SJSA1 (cell line): ENCODE data around the gene LCNL1. TPM values are rescaled to one million over a fixed set of nuclear protein-coding genes. Genes with fewer than 3 reads are reported as not detected.

Source experiments
- DNase-seq, 2 experiments: peaks; one replicate each; pipeline ENCODE4 v3.0.0-alpha.2; 2015 to 2020; ENCODE audit warnings: low spot score in 2 of 2, low read depth in 1 of 2
- H3K27ac ChIP-seq: fragments of 250-450 bp; sonication (Bioruptor Pico); 2 replicates; pipeline ENCODE4 v1.5.1; 2020; ENCODE audit warnings: mild to moderate bottlenecking, moderate library complexity
- H3K27me3 ChIP-seq: fragments of 250-450 bp; sonication (Bioruptor Pico); replicated peaks from 2 replicates; pipeline ENCODE4 v1.5.1; 2020; ENCODE audit warnings: mild to moderate bottlenecking, moderate library complexity
- H3K36me3 ChIP-seq: fragments of 250-450 bp; sonication (Bioruptor Pico); 2 replicates; pipeline ENCODE4 v1.5.1; 2020; ENCODE audit warnings: mild to moderate bottlenecking
- H3K4me1 ChIP-seq: fragments of 250-450 bp; sonication (Bioruptor Pico); replicated peaks from 2 replicates; pipeline ENCODE4 v1.6.1; 2021; ENCODE audit warnings: mild to moderate bottlenecking
- H3K4me3 ChIP-seq: fragments of 250-450 bp; sonication (Bioruptor Pico); 2 replicates; pipeline ENCODE4 v1.5.1; 2020; ENCODE audit warnings: mild to moderate bottlenecking
- H3K9me3 ChIP-seq: fragments of 250-450 bp; sonication (Bioruptor Pico); replicated peaks from 2 replicates; pipeline ENCODE4 v1.5.1; 2020; ENCODE audit warnings: mild to moderate bottlenecking
- total RNA-seq: library from RNA; depleted of rRNA; stranded (reverse); fragments of >200 nt; shearing (Covaris generic); gene quantifications from 2 replicates; pipeline ENCODE4 v1.2.3, GENCODE V29; 2014; rRNA removed

LCNL1 gene
- not detected in 2 replicates for total RNA-seq

DNA sequence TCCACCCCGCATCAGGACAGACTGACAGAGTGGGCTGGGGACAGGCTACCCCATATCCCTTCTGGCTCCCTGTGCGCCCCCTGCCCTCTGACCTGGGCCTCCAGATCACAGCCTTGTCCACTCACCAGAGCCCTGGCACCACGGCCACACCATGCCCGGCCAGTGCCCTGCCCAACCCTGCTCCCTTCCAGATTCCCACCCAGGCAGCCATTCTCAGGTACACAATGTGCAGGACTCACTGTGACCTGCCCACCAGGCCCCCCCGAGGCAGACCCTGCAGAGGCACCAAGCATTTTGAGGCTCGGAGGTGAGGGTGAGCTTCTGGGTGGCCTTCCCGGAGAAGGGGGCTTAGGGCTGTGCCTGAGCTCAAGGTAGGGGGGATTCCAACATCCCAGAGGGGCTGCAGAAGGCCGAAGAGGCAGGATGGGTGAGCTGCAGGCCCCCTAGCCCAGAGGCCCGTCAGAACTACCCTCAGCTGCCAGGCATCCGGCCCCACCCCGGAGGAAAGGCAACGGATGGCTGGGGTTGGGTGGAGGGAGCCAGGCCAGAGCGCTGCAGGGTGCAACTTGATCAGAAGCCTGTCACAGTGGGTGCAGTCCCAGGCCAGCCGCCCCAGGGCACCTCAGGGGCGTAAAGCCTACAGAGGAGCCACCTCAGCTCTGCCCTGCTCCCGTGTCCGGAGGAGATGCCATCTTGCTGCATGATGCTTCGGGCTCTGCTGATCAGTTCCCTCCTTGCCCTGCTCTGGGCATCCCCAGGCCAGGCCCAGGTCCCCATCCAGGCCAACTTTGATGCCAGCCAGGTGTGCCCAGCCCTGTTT lies at the start of gene LCNL1:
Gene LCNL1 (plus strand): TSS at position 762 of the 820 bp plus-strand sequence. CDS start 594 bp downstream, outside the sequence.
- Histone ChIP-seq H3K27ac (peak within 1 kb of the TSS; percentile 33), H3K4me1 (peaks cover 24% of the 10 kb centered on the region)

DNA sequence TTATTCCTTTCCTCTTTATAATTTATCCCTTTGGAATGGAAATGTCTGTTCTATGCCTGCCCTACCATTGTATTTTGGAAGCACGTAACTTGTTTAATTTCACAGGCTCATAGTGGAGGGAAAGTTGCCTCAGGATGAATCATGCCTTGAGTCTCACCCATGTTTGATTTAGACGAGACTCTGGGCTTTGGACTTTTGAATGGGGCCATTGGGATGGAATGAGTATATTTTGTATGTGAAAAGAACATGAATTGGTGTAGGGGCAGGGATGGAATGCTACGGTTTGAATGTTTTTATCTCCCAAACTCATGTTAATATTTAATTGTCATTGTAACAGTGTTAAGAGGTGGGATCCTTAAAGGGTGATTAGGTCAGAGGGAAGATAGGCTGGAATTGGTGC lies 48.5 kb upstream of the LCNL1 start:
- H3K27ac ChIP-seq = no peak overlapping the region
- no peaks in the 10 kb centered on the region for H3K9me3 ChIP-seq
- peaks cover 18% of the 10 kb centered on the region for H3K36me3 ChIP-seq
- H3K4me3 ChIP-seq = no peak overlapping the region
- H3K4me1 ChIP-seq = no peaks in the 10 kb centered on the region
- DNase-seq = no peak
- no peaks in the 10 kb centered on the region for H3K27me3 ChIP-seq

More for the DNA sequence above, at the start of gene LCNL1:
- Histone ChIP-seq H3K36me3 (no peaks in the 10 kb centered on the region), H3K9me3 (no peaks in the 10 kb centered on the region), H3K4me3 (no peak within 1 kb of the TSS), H3K27me3 (peaks cover 5% of the 10 kb centered on the region)
- no peak for DNase-seq

DNA sequence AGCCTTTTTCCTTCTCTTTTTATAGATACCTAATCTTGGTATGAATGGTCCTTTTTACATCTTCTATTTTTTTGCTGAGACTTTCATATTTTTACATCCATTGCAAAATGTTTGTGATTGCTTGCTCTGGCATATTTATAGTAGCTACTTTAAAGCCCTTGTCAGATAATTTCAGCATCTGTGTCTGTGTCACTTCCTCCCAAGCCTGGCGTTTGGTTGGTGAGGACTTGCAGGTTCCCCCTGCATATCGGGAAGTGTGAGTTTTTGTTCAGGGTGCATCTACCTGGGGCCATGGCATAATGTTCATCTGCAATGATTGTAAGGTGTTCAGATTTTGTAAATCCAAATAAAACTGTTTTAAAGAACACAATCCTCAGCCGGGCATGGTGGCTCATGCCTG lies 47.1 kb upstream of the LCNL1 start:
- no peak overlapping the region for H3K27ac ChIP-seq
- no peak overlapping the region for H3K4me3 ChIP-seq
- peaks cover 32% of the 10 kb centered on the region for H3K36me3 ChIP-seq
- no peaks in the 10 kb centered on the region for H3K9me3 ChIP-seq
- no peaks in the 10 kb centered on the region for H3K4me1 ChIP-seq
- H3K27me3 ChIP-seq = no peaks in the 10 kb centered on the region
- DNase-seq = no peak

DNA sequence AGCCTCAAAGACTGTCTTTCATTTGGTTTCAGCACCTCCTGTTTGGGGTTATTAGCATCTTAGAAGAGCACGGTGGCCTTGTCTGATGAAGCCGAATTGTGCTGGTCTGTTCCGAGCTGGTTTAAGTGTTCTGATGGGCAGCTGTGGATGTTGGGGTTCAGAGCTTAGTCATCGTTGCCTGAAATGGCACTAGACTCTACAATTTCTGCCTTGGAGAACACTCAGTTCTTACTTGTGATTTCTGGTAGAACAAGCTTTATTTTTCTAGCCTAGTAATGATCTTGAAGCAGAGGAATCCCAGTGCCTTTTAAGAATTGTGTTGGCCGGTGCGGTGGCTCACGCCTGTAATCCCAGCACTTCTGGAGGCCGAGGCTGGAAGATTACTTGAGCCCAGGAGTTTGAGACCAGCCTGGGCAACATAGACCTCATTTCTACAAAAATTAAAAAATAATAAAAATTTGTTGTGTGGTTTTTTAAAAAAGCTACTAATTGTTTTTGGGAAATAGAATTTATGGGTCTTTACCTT lies 46.1 kb upstream of the LCNL1 start:
- DNase-seq = no peak
- Histone ChIP-seq H3K4me1 (no peaks in the 10 kb centered on the region), H3K27me3 (no peaks in the 10 kb centered on the region), H3K36me3 (peaks cover 41% of the 10 kb centered on the region), H3K9me3 (no peaks in the 10 kb centered on the region), H3K4me3 (no peak overlapping the region), H3K27ac (no peak overlapping the region)

DNA sequence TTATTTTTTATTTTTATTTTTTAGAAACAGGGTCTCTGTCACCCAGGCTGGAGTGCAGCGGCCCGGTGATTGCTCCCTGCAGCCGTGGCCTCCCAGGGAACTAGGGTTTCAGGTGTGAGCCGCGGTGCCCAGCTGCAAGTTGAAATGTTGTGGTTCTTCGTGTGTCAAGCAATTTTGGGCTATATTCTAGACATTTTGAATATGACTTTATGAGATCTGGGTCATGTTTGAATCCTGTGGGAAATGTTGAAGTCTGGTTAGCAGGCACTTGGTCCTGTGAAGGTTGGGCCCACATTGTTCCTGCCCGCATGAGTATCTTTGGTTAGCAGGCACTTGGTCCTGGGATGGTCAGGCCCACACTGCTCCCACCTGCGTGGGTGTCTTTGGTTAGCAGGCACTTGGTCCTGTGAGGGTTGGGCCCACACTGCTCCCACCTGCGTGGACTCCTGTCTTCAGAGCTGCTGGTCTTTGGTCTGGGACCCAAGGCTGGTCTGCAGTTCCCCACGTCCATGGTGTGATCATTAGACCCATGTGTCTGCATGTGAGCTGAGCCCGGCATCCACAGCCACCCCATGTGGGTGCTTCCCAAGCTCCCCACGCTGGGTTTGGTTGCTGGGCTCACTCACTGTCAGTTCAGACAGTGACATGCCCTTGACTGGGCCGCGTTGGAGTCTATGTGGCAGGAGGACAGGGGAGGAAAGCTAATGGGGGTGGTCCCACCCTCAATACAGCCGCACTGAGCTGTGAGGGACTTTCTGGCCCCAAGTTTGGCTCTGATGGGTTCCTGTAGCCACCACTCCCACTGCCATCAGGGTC lies 45.4 kb upstream of the LCNL1 start:
- no peak overlapping the region for H3K4me3 ChIP-seq
- DNase-seq = no peak
- H3K27ac ChIP-seq = no peak overlapping the region
- H3K9me3 ChIP-seq = no peaks in the 10 kb centered on the region
- no peaks in the 10 kb centered on the region for H3K4me1 ChIP-seq
- peaks cover 46% of the 10 kb centered on the region for H3K36me3 ChIP-seq
- H3K27me3 ChIP-seq = no peaks in the 10 kb centered on the region

DNA sequence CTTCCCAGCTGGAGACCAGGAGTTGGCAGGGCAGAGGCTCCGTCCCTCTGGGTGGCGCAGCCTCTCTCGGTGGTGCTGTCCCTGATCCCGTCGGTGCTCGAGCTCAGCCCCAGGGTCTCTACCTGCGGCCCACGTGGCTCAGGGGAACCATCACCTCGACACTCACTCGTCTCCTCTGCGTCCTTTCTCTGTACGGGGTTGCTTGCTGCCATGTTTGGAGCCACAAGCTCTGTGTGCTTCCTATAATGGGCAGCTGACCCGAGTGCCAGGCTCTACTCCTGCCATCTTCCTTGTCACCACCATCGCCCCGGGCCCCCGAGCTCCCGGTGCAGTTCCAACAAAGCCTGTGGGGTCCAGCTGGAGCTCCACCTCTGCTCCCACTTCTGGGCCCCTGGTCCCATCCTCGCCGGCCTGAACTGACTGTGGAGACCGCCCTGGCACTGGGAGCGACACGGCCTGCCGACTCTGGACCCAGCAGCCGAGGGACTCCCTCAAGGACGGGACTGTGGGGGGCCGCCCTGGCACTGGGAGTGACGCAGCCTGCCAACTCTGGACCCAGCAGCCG lies 43.3 kb upstream of the LCNL1 start:
- no peak overlapping the region for H3K4me3 ChIP-seq
- H3K9me3 ChIP-seq = no peaks in the 10 kb centered on the region; the same call in 1 of the 2 replicates
- H3K27ac ChIP-seq = no peak overlapping the region
- DNase-seq = no peak
- H3K36me3 ChIP-seq = peaks cover 64% of the 10 kb centered on the region
- no peaks in the 10 kb centered on the region for H3K27me3 ChIP-seq
- peaks cover 17% of the 10 kb centered on the region for H3K4me1 ChIP-seq

DNA sequence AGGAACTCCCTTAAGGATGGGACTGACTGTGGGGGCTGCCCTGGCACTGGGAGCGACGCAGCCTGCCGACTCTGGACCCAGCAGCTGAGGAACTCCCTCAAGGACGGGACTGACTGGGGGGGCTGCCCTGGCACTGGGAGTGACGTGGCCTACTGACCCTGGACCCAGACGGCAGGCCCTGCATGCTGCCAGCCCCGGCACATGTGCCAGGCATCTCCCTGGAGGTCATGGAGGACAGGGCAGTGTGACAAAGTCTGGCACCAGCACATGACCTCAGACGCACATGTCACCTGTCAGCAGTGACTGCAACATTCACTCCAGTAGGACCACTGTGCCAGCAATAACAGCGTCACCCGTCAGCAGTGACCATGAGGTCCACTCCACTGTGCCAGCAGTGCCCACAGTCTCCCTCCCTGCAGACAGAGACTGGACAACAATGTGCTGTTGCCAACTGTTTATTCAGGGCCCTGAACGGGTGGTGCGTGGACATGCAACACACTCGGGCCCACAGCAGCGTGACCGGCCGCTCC lies 42.7 kb upstream of the LCNL1 start:
- no peak overlapping the region for H3K4me3 ChIP-seq
- no peak for DNase-seq
- no peaks in the 10 kb centered on the region; the same call in 1 of the 2 replicates for H3K9me3 ChIP-seq
- peaks cover 63% of the 10 kb centered on the region for H3K36me3 ChIP-seq
- peaks cover 21% of the 10 kb centered on the region for H3K4me1 ChIP-seq
- no peaks in the 10 kb centered on the region for H3K27me3 ChIP-seq
- H3K27ac ChIP-seq = no peak overlapping the region

DNA sequence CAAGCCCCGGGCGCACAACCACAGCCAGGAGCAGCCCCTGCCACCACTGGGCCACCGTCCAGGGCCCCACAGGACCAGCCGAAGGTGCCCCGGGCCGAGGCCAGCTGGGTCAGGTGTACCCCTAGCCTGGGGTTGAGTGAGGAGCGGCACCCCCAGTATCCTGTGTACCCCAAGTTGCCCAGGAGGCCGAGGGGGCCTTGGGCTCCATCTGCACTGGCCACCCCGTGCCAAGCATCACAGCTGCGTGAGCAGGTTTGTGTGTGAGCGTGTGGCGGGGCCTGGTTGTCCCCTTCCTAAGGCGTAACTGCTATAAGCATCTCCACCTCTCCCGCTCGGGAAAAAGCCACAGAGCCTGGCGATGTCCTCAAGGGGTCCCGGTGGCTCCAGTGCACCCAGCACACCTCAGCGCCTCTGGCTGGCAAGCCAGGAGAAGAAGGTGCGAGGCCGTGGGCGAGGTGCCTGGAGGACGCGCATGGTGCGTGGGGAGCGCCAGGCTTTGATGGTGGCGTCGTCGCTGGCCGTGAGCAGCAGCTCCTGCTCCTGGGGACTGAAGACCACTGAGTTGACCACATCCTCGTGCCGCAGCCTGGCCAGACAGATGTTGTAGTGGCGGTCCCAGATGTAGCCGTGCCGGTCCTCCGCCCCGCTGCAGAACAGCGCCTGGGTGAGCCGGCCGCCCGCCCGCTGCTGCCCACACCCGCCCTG lies 42.1 kb upstream of the LCNL1 start:
- Histone ChIP-seq H3K36me3 (peaks cover 63% of the 10 kb centered on the region), H3K27ac (no peak overlapping the region), H3K4me1 (peaks cover 21% of the 10 kb centered on the region), H3K27me3 (no peaks in the 10 kb centered on the region), H3K9me3 (no peaks in the 10 kb centered on the region; the same call in 1 of the 2 replicates), H3K4me3 (no peak overlapping the region)
- no peak for DNase-seq

DNA sequence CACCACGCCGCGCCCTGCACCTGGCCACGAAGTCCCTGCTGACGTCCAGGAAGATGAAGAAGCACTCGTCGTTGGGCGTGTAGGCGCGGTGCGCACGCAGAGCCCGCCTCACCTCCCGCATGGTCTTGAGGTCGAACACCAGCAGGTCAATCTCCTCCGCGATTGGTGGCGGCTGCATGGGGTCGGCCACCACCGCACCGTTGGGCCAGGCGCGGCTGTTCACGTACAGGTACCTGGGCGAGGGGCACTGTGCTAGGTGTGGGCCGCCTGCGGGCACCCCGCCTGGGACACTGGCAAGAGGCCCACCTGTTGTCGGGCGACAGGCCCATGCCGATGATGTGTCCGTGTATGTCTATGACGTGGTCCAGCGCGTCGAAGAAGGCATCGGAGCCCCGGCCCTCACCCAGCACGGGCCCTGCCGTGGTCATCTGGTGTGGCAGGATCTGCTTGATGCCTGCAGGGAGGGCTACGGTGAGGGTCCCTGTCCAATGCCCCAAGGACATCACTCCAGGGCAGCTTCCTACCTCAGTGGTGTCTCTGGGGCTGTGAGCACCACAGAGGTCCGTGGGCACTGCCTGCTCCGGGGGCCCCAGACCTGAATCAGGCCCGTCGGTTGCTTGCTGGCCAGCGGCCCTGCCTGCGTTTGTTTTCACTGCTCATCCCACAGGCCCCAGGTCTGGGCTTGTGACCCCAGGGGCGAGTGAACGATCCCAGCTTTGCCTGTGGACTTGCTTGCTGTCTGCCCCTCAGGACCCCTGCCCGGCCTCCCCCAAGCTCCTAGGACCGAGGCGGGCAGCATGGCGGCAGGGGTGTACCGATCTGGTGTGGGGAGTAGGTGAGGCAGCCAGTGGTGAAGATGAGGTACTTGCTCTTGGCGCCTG lies 41.3 kb upstream of the LCNL1 start:
- Histone ChIP-seq H3K4me3 (no peak overlapping the region), H3K27me3 (no peaks in the 10 kb centered on the region), H3K9me3 (no peaks in the 10 kb centered on the region; the same call in 1 of the 2 replicates), H3K27ac (no peak overlapping the region), H3K36me3 (peaks cover 63% of the 10 kb centered on the region), H3K4me1 (peaks cover 21% of the 10 kb centered on the region)
- no peak for DNase-seq

DNA sequence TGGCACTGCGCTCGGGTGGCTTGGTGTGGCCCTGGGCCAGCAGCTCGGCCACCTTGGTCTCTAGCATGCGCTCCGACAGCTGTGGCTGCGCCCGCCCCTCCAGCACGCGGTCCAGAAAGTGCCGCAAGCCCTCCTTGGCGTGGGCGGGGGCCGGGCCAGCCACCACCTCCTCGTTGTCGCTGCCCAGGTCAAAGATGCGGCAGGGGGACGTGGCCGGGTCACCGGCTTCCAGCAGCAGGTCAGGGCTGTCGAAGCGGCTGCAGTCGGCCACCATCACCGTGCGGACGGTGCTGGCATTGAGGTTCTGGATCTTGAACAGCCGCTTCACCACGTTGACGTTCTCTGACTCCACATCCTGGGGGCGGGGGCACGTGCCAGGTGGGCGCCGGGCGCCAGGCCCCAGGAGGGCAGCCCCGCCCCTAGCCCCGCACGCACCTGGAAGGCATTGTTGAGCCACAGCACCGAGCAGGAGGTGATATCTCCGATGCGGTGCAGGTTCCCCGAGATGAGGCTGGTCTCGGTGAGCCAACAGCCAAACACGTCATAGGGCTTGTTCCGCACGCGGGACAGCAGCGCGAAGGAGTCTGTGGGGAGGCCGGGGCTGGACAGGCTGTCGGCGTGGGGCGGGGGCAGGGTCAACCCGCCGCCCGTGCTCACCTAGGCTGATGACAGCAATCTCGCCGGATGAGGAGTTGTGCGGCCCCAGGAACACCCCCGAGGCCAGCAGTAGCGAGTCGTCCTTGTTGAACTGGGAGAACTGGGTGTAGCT lies 40.5 kb upstream of the LCNL1 start:
- no peaks in the 10 kb centered on the region for H3K27me3 ChIP-seq
- no peak overlapping the region for H3K4me3 ChIP-seq

DNA sequence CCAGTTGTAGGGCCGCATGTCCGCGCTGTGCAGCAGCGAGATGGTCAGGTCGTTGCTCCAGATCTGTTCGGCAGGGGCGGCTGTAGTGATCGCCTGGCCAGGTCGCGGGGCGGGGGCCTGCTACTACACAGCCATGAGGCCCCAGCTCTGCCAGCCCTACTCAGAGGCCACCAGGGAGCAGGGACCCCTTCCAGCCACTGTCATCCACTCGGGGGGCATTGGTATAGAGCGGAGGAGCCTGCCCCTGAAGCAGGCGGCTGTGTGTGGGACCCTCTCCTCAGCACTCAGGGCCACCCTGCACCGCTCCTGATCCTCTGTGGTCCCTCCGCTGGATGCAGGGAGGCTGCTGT lies 39.9 kb upstream of the LCNL1 start:
- Histone ChIP-seq H3K27me3 (no peaks in the 10 kb centered on the region), H3K9me3 (no peaks in the 10 kb centered on the region; the same call in 1 of the 2 replicates), H3K36me3 (peaks cover 55% of the 10 kb centered on the region), H3K4me3 (peak overlapping the region; percentile 100), H3K4me1 (peaks cover 24% of the 10 kb centered on the region), H3K27ac (no peak overlapping the region)
- DNase-seq = no peak

More for the DNA sequence above, 40.5 kb upstream of the LCNL1 start:
- no peak for DNase-seq
- Histone ChIP-seq H3K4me1 (peaks cover 21% of the 10 kb centered on the region), H3K9me3 (no peaks in the 10 kb centered on the region; the same call in 1 of the 2 replicates), H3K27ac (no peak overlapping the region), H3K36me3 (peaks cover 60% of the 10 kb centered on the region)
